CD4-positive, alpha-beta T cell treated with Interleukin-17A for 1 hour (primary cell): Measurements from ENCODE around the gene KCNV2.
A peak's percentile ranks its signal among the peaks of the same experiment; 100 is the strongest.

ENCODE experiments used
- DNase-seq: peaks from one replicate; pipeline ENCODE4 v3.0.0-alpha.2; 2020

The KCNV2 gene

GRCh38 chr9:2722715-2723114 lies 5.4 kb downstream of the KCNV2 start:
- no peak for DNase-seq

- DNase-seq, result no peak
Observed at GRCh38 chr9:2723376-2724065, 6.2 kb downstream of the KCNV2 start.

- no peak for DNase-seq
Observed at GRCh38 chr9:2725126-2725525, 7.8 kb downstream of the KCNV2 start.

GRCh38 chr9:2725898-2726649 lies 8.8 kb downstream of the KCNV2 start:
- DNase-seq, result no peak

GRCh38 chr9:2726650-2727340 lies 9.5 kb downstream of the KCNV2 start:
- no peak for DNase-seq

GRCh38 chr9:2727374-2727773 lies 10.1 kb downstream of the KCNV2 start:
- DNase-seq, result no peak

GRCh38 chr9:2727966-2728613 lies 10.8 kb downstream of the KCNV2 start:
- DNase-seq, result peak; percentile 5

GRCh38 chr9:2729003-2729402 lies 11.7 kb downstream of the KCNV2 start:
- DNase-seq, result no peak

GRCh38 chr9:2729721-2730120 lies 12.4 kb downstream of the KCNV2 start:
- no peak for DNase-seq

GRCh38 chr9:2730971-2731370 lies 13.7 kb downstream of the KCNV2 start:
- DNase-seq, result no peak

GRCh38 chr9:2732492-2732891 lies 15.2 kb downstream of the KCNV2 start:
- no peak for DNase-seq

- no peak for DNase-seq
Observed at GRCh38 chr9:2740616-2741015, 23.3 kb downstream of the KCNV2 start.

- DNase-seq, result no peak
Observed at GRCh38 chr9:2741441-2742158, 24.3 kb downstream of the KCNV2 start.

GRCh38 chr9:2742214-2742613 lies 24.9 kb downstream of the KCNV2 start:
- DNase-seq, result no peak

- DNase-seq, result no peak
Observed at GRCh38 chr9:2743937-2744529, 26.7 kb downstream of the KCNV2 start.

- no peak for DNase-seq
Observed at GRCh38 chr9:2745560-2746380, 28.5 kb downstream of the KCNV2 start.

- no peak for DNase-seq
Observed at GRCh38 chr9:2749485-2749884, 32.2 kb downstream of the KCNV2 start.

GRCh38 chr9:2755285-2755684 lies 38.0 kb downstream of the KCNV2 start:
- DNase-seq, result no peak

- DNase-seq, result no peak
Observed at GRCh38 chr9:2758162-2758897, 41.0 kb downstream of the KCNV2 start.

GRCh38 chr9:2758898-2759510 lies 41.7 kb downstream of the KCNV2 start:
- DNase-seq, result no peak
